GM12878 (cell line): ENCODE measurements around the gene DHFR. TPM values are rescaled to one million over a fixed set of nuclear protein-coding genes. Genes with fewer than 3 reads are reported as not detected.

Experiments used
- ATAC-seq: fragments of 200-7000 bp; cut with Tn5 transposase; 3 replicates; pipeline ENCODE4 v1.9.1; 2020; ENCODE audit warnings: mild to moderate bottlenecking, moderate library complexity
- BruUV-seq: library from RNA; stranded (reverse); fragments of 400-500 nt; replicated peaks from 2 replicates; lab custom pipeline; 2021; lab: Mats Ljungman, UMichigan
- CTCF ChIA-PET: fragments of 300-600 bp; sonication (Branson Sonifier 250); formaldehyde crosslinking; extraction: SDS; loops from one replicate; lab custom pipeline; 2021; ENCODE audit warnings: inconsistent platforms; lab: Yijun Ruan, JAX
- POLR2A ChIA-PET: fragments of 350-600 bp; formaldehyde crosslinking; extraction: SDS; loops from one replicate; lab custom pipeline; 2021; ENCODE audit warnings: inconsistent platforms; lab: Charles Lee
- RAD21 ChIA-PET: fragments of 300-600 bp; sonication (Branson Sonifier 250); formaldehyde crosslinking; loops from one replicate; lab custom pipeline; 2023; ENCODE audit warnings: antibody characterized with exemption; ENCODE audit not compliant: unreplicated experiment; lab: Charles Lee
- SMC1A ChIA-PET: fragments of 300-600 bp; sonication (Branson Sonifier 250); formaldehyde crosslinking; loops from one replicate; lab custom pipeline; 2023; ENCODE audit not compliant: unreplicated experiment, uncharacterized antibody; lab: Charles Lee
- DNase-seq: peaks from one replicate; pipeline ENCODE4 v3.0.0-alpha.2; 2011; ENCODE audit warnings: low read depth, low spot score
- FAIRE-seq: peaks from 3 replicates; lab custom pipeline; 2011; peaks lifted over from hg19 to GRCh38; lab: Jason Lieb, UNC
- H2AFZ ChIP-seq: 2 replicates; pipeline ENCODE4 v1.6.0; 2011; ENCODE audit warnings: low read depth, low read length, control low read depth; ENCODE audit not compliant: control insufficient read depth
- H3K27ac ChIP-seq: 2 replicates; pipeline ENCODE4 v1.5.1; 2011; ENCODE audit warnings: control low read depth; ENCODE audit not compliant: control insufficient read depth, insufficient read depth
- H3K27me3 ChIP-seq, 2 experiments: replicated peaks in 1 of 2; 2 replicates each; pipeline versions ENCODE4 v1.6.0 to v1.6.1; 2011; ENCODE audit warnings: low read length in 1 of 2; ENCODE audit not compliant: control insufficient read depth in 2 of 2, insufficient read depth in 2 of 2
- H3K36me3 ChIP-seq, 2 experiments: 2 replicates each; pipeline ENCODE4 v1.5.1; 2011; ENCODE audit warnings: low read length in 1 of 2; ENCODE audit not compliant: control insufficient read depth in 2 of 2, insufficient read depth in 2 of 2
- H3K4me1 ChIP-seq: 2 replicates; pipeline ENCODE4 v1.6.1; 2011; ENCODE audit warnings: mild to moderate bottlenecking, low read length, moderate library complexity, mixed read lengths; ENCODE audit not compliant: control insufficient read depth, insufficient read depth
- H3K4me2 ChIP-seq: 2 replicates; pipeline ENCODE4 v1.6.0; 2011; ENCODE audit warnings: control low read depth; ENCODE audit not compliant: control insufficient read depth, insufficient read depth
- H3K4me3 ChIP-seq: fragments of 200-600 bp; sonication (generic); 2 replicates; pipeline ENCODE4 v1.5.1; 2016
- H3K79me2 ChIP-seq: 2 replicates; pipeline ENCODE4 v1.6.0; 2011; ENCODE audit warnings: low read length; ENCODE audit not compliant: control insufficient read depth, insufficient read depth
- H3K9ac ChIP-seq: 2 replicates; pipeline ENCODE4 v1.8.0; 2011; ENCODE audit warnings: low read length, control low read depth, mixed read lengths; ENCODE audit not compliant: control insufficient read depth, insufficient read depth
- H3K9me3 ChIP-seq: replicated peaks from 3 replicates; pipeline ENCODE4 v1.5.1; 2011; ENCODE audit warnings: mild to moderate bottlenecking, low read length; ENCODE audit not compliant: control insufficient read depth, insufficient read depth
- H4K20me1 ChIP-seq: 2 replicates; pipeline ENCODE4 v1.6.0; 2011; ENCODE audit not compliant: control insufficient read depth, insufficient read depth
- FOXK2 ChIP-seq: fragments of 450-650 bp; IDR thresholded peaks from 2 replicates; pipeline ENCODE4 v1.6.1; 2017; ENCODE audit warnings: mild to moderate bottlenecking, moderate library complexity
- MEF2B ChIP-seq: fragments of 450-650 bp; IDR thresholded peaks from 2 replicates; pipeline ENCODE4 v1.6.1; 2018; ENCODE audit warnings: mild to moderate bottlenecking, moderate library complexity; ENCODE audit not compliant: partially characterized antibody, poor library complexity, severe bottlenecking
- MYB ChIP-seq: fragments of 150-350 bp; IDR thresholded peaks from 2 replicates; pipeline ENCODE4 v1.6.1; 2014; ENCODE audit warnings: mild to moderate bottlenecking, low read depth, low read length, borderline replicate concordance
- NFIC ChIP-seq: IDR thresholded peaks from 2 replicates; pipeline ENCODE4 v1.6.1; 2012; ENCODE audit warnings: low read depth, mild to moderate bottlenecking, inconsistent platforms, low read length, moderate library complexity
- STAT1 ChIP-seq: fragments of 450-650 bp; conservative IDR thresholded peaks from 2 replicates; pipeline ENCODE4 v1.6.1; 2014; ENCODE audit warnings: antibody characterized with exemption, mild to moderate bottlenecking
- SUZ12 ChIP-seq: fragments of 200-600 bp; sonication (generic); IDR thresholded peaks from one replicate; pipeline ENCODE4 v1.6.1; 2018; ENCODE audit warnings: antibody characterized with exemption, mild to moderate bottlenecking; ENCODE audit not compliant: unreplicated experiment
- TCF3 ChIP-seq: IDR thresholded peaks from 2 replicates; pipeline ENCODE4 v1.6.1; 2012; ENCODE audit warnings: low read depth, mild to moderate bottlenecking, low read length, borderline replicate concordance; ENCODE audit not compliant: insufficient read depth
- TCF7 ChIP-seq: IDR thresholded peaks from 2 replicates; pipeline ENCODE4 v1.6.1; 2014; ENCODE audit warnings: antibody characterized with exemption, borderline replicate concordance
- in situ Hi-C: fragments of 300-500 bp; cut with MboI; formaldehyde crosslinking; loops from 9 replicates; pipeline ENCODE4 v1.14.3; 2018; ENCODE audit warnings: mixed read lengths
- intact Hi-C: fragments of 100-400 bp; cut with micrococcal nuclease; formaldehyde crosslinking; loops from one replicate; pipeline ENCODE4 v1.14.2; 2022; ENCODE audit not compliant: unreplicated experiment
- polyA plus RNA-seq, 11 experiments: library from polyadenylated mRNA; depleted of rRNA in 4 of 11; unstranded in 6 of 11; stranded (reverse) in 5 of 11; fragments of >200 nt; fragmentation: Nextera tagmentation in 4 of 11; fragmentation: Illumina TruSeq in 1 of 11; extraction: Ambion mirVana in 4 of 11; extraction: Trizol in 1 of 11; gene quantifications; 1 replicate in 1 of 11; 2 replicates in 10 of 11; pipeline versions ENCODE4 v1.2.1 to v1.2.3, GENCODE V29; 2011 to 2016; ENCODE audit warnings: inconsistent platforms in 2 of 11, missing spikeins in 2 of 11, low read depth in 1 of 11
- total RNA-seq, 4 experiments: library from RNA; depleted of rRNA in 3 of 4; stranded (reverse); fragments of >200 nt in 3 of 4; fragmentation: Illumina TruSeq in 1 of 4; extraction: Trizol in 1 of 4; gene quantifications; 2 replicates each; pipeline versions ENCODE4 v1.2.1 to v1.2.3, GENCODE V29; 2013 to 2021
- TF ChIP-seq, protein P1 (sequence below): IDR thresholded peaks from 2 replicates; pipeline ENCODE4 v1.6.1; 2012; ENCODE audit warnings: low read depth, low read length, improper control_type of control experiment
- TF ChIP-seq, protein P2 (sequence below): IDR thresholded peaks from 2 replicates; pipeline ENCODE4 v1.6.1; 2011; ENCODE audit warnings: borderline replicate concordance, low read depth, mild to moderate bottlenecking, moderate library complexity, mixed read lengths, low read length; ENCODE audit not compliant: insufficient read depth; ENCODE audit errors: extremely low read length
- TF ChIP-seq, protein P3 (sequence below): fragments of 450-650 bp; IDR thresholded peaks from 2 replicates; pipeline ENCODE4 v1.6.1; 2016; ENCODE audit warnings: mild to moderate bottlenecking
- TF ChIP-seq, protein P4 (sequence below): IDR thresholded peaks from 2 replicates; pipeline ENCODE4 v1.6.1; 2012; ENCODE audit warnings: low read depth, low read length, improper control_type of control experiment

The DHFR gene
- total and polyA plus RNA-seq, 10 of the 15 experiments (the other 5 are each of a cell fraction or from before 2014, with no cell fraction given), result 57.9 to 143 (median 71.4) TPM

DNA sequence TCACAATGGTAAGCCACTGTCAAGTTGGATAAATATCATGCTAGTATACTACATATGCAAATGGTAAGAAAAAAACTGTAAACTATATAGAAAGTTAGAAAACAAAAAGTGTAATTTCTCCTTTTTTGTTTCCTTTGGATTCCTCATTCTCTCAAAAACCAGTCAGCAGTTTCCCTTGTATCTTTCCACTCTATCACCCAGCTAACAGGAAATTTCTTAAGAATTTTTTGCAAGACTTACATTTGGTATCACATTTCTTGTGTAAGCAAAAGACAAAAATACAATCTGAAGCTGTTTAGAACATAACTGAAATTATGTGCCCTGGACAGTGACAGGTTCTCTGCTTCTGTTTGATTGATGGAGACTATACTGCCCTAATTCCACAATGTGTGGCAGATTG, 25.5 kb downstream of the DHFR start:
- ATAC-seq, result no peak
- ChIA-PET POLR2A (interaction anchor here (0.6 kb wide), 1 partner anchor 533 kb away, joined by 3 read pairs; no protein-coding TSS in a partner anchor), CTCF (no interaction called here), SMC1A (no interaction called here), RAD21 (no interaction called here)
- Histone ChIP-seq H3K4me3 (no peak overlapping the region), H3K36me3 (peaks cover 0 to 2% of the 10 kb centered on the region in 2 experiments; a peak in 1 of 4 replicates), H3K4me2 (no peak overlapping the region), H3K9ac (no peak overlapping the region), H2AFZ (no peak overlapping the region), H3K27ac (no peak overlapping the region), H3K4me1 (no peaks in the 10 kb centered on the region), H4K20me1 (no peaks in the 10 kb centered on the region), H3K79me2 (no peaks in the 10 kb centered on the region), H3K9me3 (no peaks in the 10 kb centered on the region), H3K27me3 (no peaks in the 10 kb centered on the region)
- FAIRE-seq, result no peak
- TF ChIP-seq, protein P1, sequence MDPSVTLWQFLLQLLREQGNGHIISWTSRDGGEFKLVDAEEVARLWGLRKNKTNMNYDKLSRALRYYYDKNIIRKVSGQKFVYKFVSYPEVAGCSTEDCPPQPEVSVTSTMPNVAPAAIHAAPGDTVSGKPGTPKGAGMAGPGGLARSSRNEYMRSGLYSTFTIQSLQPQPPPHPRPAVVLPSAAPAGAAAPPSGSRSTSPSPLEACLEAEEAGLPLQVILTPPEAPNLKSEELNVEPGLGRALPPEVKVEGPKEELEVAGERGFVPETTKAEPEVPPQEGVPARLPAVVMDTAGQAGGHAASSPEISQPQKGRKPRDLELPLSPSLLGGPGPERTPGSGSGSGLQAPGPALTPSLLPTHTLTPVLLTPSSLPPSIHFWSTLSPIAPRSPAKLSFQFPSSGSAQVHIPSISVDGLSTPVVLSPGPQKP, result no peak
- TF ChIP-seq SUZ12, result no peak
- TF ChIP-seq, protein P2, sequence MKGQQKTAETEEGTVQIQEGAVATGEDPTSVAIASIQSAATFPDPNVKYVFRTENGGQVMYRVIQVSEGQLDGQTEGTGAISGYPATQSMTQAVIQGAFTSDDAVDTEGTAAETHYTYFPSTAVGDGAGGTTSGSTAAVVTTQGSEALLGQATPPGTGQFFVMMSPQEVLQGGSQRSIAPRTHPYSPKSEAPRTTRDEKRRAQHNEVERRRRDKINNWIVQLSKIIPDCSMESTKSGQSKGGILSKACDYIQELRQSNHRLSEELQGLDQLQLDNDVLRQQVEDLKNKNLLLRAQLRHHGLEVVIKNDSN, result no peak
- TF ChIP-seq STAT1, result no peak
- TF ChIP-seq FOXK2, result no peak
- TF ChIP-seq TCF3, result no peak
- TF ChIP-seq, protein P3, sequence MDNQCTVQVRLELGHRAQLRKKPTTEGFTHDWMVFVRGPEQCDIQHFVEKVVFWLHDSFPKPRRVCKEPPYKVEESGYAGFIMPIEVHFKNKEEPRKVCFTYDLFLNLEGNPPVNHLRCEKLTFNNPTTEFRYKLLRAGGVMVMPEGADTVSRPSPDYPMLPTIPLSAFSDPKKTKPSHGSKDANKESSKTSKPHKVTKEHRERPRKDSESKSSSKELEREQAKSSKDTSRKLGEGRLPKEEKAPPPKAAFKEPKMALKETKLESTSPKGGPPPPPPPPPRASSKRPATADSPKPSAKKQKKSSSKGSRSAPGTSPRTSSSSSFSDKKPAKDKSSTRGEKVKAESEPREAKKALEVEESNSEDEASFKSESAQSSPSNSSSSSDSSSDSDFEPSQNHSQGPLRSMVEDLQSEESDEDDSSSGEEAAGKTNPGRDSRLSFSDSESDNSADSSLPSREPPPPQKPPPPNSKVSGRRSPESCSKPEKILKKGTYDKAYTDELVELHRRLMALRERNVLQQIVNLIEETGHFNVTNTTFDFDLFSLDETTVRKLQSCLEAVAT, result no peak
- TF ChIP-seq TCF7, result no peak
- TF ChIP-seq, protein P4, sequence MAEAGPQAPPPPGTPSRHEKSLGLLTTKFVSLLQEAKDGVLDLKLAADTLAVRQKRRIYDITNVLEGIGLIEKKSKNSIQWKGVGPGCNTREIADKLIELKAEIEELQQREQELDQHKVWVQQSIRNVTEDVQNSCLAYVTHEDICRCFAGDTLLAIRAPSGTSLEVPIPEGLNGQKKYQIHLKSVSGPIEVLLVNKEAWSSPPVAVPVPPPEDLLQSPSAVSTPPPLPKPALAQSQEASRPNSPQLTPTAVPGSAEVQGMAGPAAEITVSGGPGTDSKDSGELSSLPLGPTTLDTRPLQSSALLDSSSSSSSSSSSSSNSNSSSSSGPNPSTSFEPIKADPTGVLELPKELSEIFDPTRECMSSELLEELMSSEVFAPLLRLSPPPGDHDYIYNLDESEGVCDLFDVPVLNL, result no peak
- TF ChIP-seq MYB, result no peak
- TF ChIP-seq MEF2B, result no peak
- TF ChIP-seq NFIC, result no peak
- in situ Hi-C loops (no loop called here), intact Hi-C loops (no loop called here)
- no peak for DNase-seq
- BruUV-seq, result no TSS peak
